GM19025 (cell line): Measurements from ENCODE around the gene SORT1.
"Not testable (repeated sequence)": the region's sequence is repeated elsewhere in the genome, so short reads cannot be mapped to it uniquely, and the experiment has no call there.

Experiments used
- ATAC-seq: cut with Tn5 transposase; IDR thresholded peaks from one replicate; pipeline ENCODE4 v1.9.1; 2021; ENCODE audit warnings: mild to moderate bottlenecking, low read depth, moderate library complexity; ENCODE audit not compliant: unreplicated experiment

The SORT1 gene

GRCh38 chr1:109398343-109399225, 866 bp upstream of the SORT1 start:
- ATAC-seq = no peak

GRCh38 chr1:109396871-109397580, 692 bp downstream of the SORT1 start:
- ATAC-seq = no peak

- no peak for ATAC-seq
Observed at GRCh38 chr1:109396513-109396839, 1.2 kb downstream of the SORT1 start.

- no peak for ATAC-seq
Observed at GRCh38 chr1:109395602-109396512, 1.9 kb downstream of the SORT1 start.

- not testable (repeated sequence) for ATAC-seq
Observed at GRCh38 chr1:109395282-109395599, 2.5 kb downstream of the SORT1 start.

- no peak for ATAC-seq
Observed at GRCh38 chr1:109394591-109395281, 3.0 kb downstream of the SORT1 start.

- ATAC-seq = no peak
Observed at GRCh38 chr1:109393617-109394233, 4.0 kb downstream of the SORT1 start.

- no peak for ATAC-seq
Observed at GRCh38 chr1:109392788-109393616, 4.7 kb downstream of the SORT1 start.

GRCh38 chr1:109392037-109392787, 5.5 kb downstream of the SORT1 start:
- no peak for ATAC-seq

- peak; percentile 76 for ATAC-seq
Observed at GRCh38 chr1:109391626-109392025, 6.1 kb downstream of the SORT1 start.

- no peak for ATAC-seq
Observed at GRCh38 chr1:109391157-109391556, 6.6 kb downstream of the SORT1 start.

GRCh38 chr1:109389638-109390341, 7.9 kb downstream of the SORT1 start:
- ATAC-seq = no peak

- ATAC-seq = no peak
Observed at GRCh38 chr1:109388884-109389637, 8.7 kb downstream of the SORT1 start.

- ATAC-seq = no peak
Observed at GRCh38 chr1:109388208-109388711, 9.5 kb downstream of the SORT1 start.

- no peak for ATAC-seq
Observed at GRCh38 chr1:109386054-109386717, 11.5 kb downstream of the SORT1 start.

- no peak for ATAC-seq
Observed at GRCh38 chr1:109385417-109385816, 12.3 kb downstream of the SORT1 start.
